ENCODE results near the gene NDUFA5. TPM values are rescaled to one million over a fixed set of nuclear protein-coding genes. Genes with fewer than 3 reads are reported as not detected.

Gene NDUFA5
- total RNA-seq (115 TPM), polyA plus RNA-seq (ENCODE audit: insufficient read depth, low read depth, low replicate concordance) (189 TPM)
- long read RNA-seq, donor 1, full-length matches to known transcripts: 104 of 104 reads
- long read RNA-seq, donor 1, partial matches to known transcripts: 0 of 104 reads
- long read RNA-seq, donor 1, other reads (novel, unspliced or antisense): 0 of 104 reads
- long read RNA-seq, donor 2, transcript NDUFA5-202 (4 exons, 1,360 nt): minor isoform, 86 of 199 reads
- long read RNA-seq, donor 2, transcript NDUFA5-203 (2 exons, 599 nt): minor isoform, 5 of 199 reads
- long read RNA-seq, donor 2, transcript NDUFA5-201 (5 exons, 1,901 nt): major isoform, 97 of 199 reads
- long read RNA-seq, donor 2, transcript NDUFA5-210 (3 exons, 571 nt): minor isoform, 8 of 199 reads
- long read RNA-seq, donor 2, partial matches to known transcripts: 0 of 199 reads
- long read RNA-seq, donor 2, other reads (novel, unspliced or antisense): 0 of 199 reads
- long read RNA-seq, donor 3, full-length matches to known transcripts: 293 of 311 reads
- long read RNA-seq, donor 3, partial matches to known transcripts: 18 of 311 reads
- long read RNA-seq, donor 3, other reads (novel, unspliced or antisense): 0 of 311 reads
- long read RNA-seq, donor 4, transcript NDUFA5-210 (3 exons, 571 nt): minor isoform, 9 of 216 reads
- long read RNA-seq, donor 4, transcript NDUFA5-203 (2 exons, 599 nt): minor isoform, 7 of 216 reads
- long read RNA-seq, donor 4, transcript NDUFA5-202 (4 exons, 1,360 nt): minor isoform, 87 of 216 reads
- long read RNA-seq, donor 4, transcript NDUFA5-201 (5 exons, 1,901 nt): major isoform, 100 of 216 reads
- long read RNA-seq, donor 4, partial matches to known transcripts: 10 of 216 reads
- long read RNA-seq, donor 4, other reads (novel, unspliced or antisense): 0 of 216 reads
- long read RNA-seq, donor 5, transcript NDUFA5-201 (5 exons, 1,901 nt): major isoform, 8 of 15 reads
- long read RNA-seq, donor 5, partial matches to known transcripts: 0 of 15 reads
- long read RNA-seq, donor 5, other reads (novel, unspliced or antisense): 0 of 15 reads
- long read RNA-seq, donor 6, transcript NDUFA5-210 (3 exons, 571 nt): minor isoform, 6 of 380 reads
- long read RNA-seq, donor 6, transcript NDUFA5-201 (5 exons, 1,901 nt): major isoform, 190 of 380 reads
- long read RNA-seq, donor 6, transcript NDUFA5-202 (4 exons, 1,360 nt): minor isoform, 153 of 380 reads
- long read RNA-seq, donor 6, partial matches to known transcripts: 14 of 380 reads
- long read RNA-seq, donor 6, other reads (novel, unspliced or antisense): 8 of 380 reads
- long read RNA-seq, donor 7, transcript NDUFA5-201 (5 exons, 1,901 nt): major isoform, 93 of 112 reads
- long read RNA-seq, donor 7, transcript NDUFA5-202 (4 exons, 1,360 nt): minor isoform, 10 of 112 reads
- long read RNA-seq, donor 7, partial matches to known transcripts: 2 of 112 reads
- long read RNA-seq, donor 7, other reads (novel, unspliced or antisense): 3 of 112 reads
- long read RNA-seq, donor 8, transcript NDUFA5-201 (5 exons, 1,901 nt): major isoform, 79 of 122 reads
- long read RNA-seq, donor 8, transcript NDUFA5-202 (4 exons, 1,360 nt): minor isoform, 29 of 122 reads
- long read RNA-seq, donor 8, partial matches to known transcripts: 5 of 122 reads
- long read RNA-seq, donor 8, other reads (novel, unspliced or antisense): 5 of 122 reads
- long read RNA-seq, donor 9, transcript NDUFA5-201 (5 exons, 1,901 nt): major isoform, 52 of 84 reads
- long read RNA-seq, donor 9, transcript NDUFA5-202 (4 exons, 1,360 nt): minor isoform, 28 of 84 reads
- long read RNA-seq, donor 9, partial matches to known transcripts: 0 of 84 reads
- long read RNA-seq, donor 9, other reads (novel, unspliced or antisense): 0 of 84 reads
- long read RNA-seq, donor 10, transcript NDUFA5-201 (5 exons, 1,901 nt): major isoform, 77 of 135 reads
- long read RNA-seq, donor 10, transcript NDUFA5-202 (4 exons, 1,360 nt): minor isoform, 37 of 135 reads
- long read RNA-seq, donor 10, transcript NDUFA5-210 (3 exons, 571 nt): minor isoform, 5 of 135 reads
- long read RNA-seq, donor 10, partial matches to known transcripts: 8 of 135 reads
- long read RNA-seq, donor 10, other reads (novel, unspliced or antisense): 0 of 135 reads

- peaks cover 2 to 14% (median 8%) of the 10 kb centered on the region in 3 donors for H3K4me1 ChIP-seq (ENCODE audit: control insufficient read depth in 2 of 3, insufficient read depth in 2 of 3, low read depth in 1 of 3, low read length in 3 of 3)
- intact Hi-C loops (cut with DNase I): no loop called here
- H3K27me3 ChIP-seq (ENCODE audit: control insufficient read depth, insufficient read depth, low read length): no peaks in the 10 kb centered on the region
- H3K27ac ChIP-seq (ENCODE audit: low read depth in 2 of 2, low read length in 2 of 2): peak within 1 kb of the TSS; percentile 91 to 94
- no peak for TF ChIP-seq CTCF (IDR thresholded peaks at IDR 0.05; ENCODE audit: borderline replicate concordance, extremely low read depth, insufficient read depth)
- H3K36me3 ChIP-seq (ENCODE audit: control insufficient read depth in 2 of 3, insufficient read depth in 3 of 3, low read length in 3 of 3): peaks cover 0 to 7% (median 2%) of the 10 kb centered on the region in 3 donors
- H3K4me3 ChIP-seq (ENCODE audit: low read length in 3 of 3): peak within 1 kb of the TSS; percentile 92 to 100 (median 97)
- peak; percentile 97 to 100 (median 99) for DNase-seq
- peak within 1 kb of the TSS; percentile 85 to 96 (median 91) for H3K9ac ChIP-seq (ENCODE audit: low read length in 3 of 3)
- H3K9me3 ChIP-seq (ENCODE audit: control insufficient read depth in 2 of 3, insufficient read depth in 1 of 3, low read length in 3 of 3): no peaks in the 10 kb centered on the region
- FAIRE-seq: peak; percentile 96
Measured at GRCh38 chr7:123557398-123558288, at the start of gene NDUFA5. NDUFA5 (minus strand) TSS chr7:123557818; CDS start chr7:123557795, 23 bp downstream.

- Histone ChIP-seq H3K27ac (ENCODE audit: low read depth in 2 of 2, low read length in 2 of 2) (no peak overlapping the region), H3K9me3 (ENCODE audit: control insufficient read depth in 2 of 3, insufficient read depth in 1 of 3, low read length in 3 of 3) (no peaks in the 10 kb centered on the region), H3K27me3 (ENCODE audit: control insufficient read depth, insufficient read depth, low read length) (no peaks in the 10 kb centered on the region), H3K9ac (ENCODE audit: low read length in 3 of 3) (no peak overlapping the region), H3K4me3 (ENCODE audit: low read length in 3 of 3) (no peak overlapping the region), H3K4me1 (ENCODE audit: control insufficient read depth in 2 of 3, insufficient read depth in 2 of 3, low read depth in 1 of 3, low read length in 3 of 3) (no peaks in the 10 kb centered on the region), H3K36me3 (ENCODE audit: control insufficient read depth in 2 of 3, insufficient read depth in 3 of 3, low read length in 3 of 3) (no peaks in the 10 kb centered on the region)
- intact Hi-C loops (cut with DNase I): no loop called here
- FAIRE-seq (no peak), DNase-seq (no peak)
- TF ChIP-seq CTCF (IDR thresholded peaks at IDR 0.05; ENCODE audit: borderline replicate concordance, extremely low read depth, insufficient read depth): no peak
Measured at GRCh38 chr7:123604739-123605138, 47.1 kb upstream of the NDUFA5 start.

Data from kidney (tissue), 22 donors.